NCI-H526 (cell line): ENCODE measurements around the gene ASIC2.
A peak's percentile ranks its signal among the peaks of the same experiment; 100 is the strongest.

Experiments used
- DNase-seq, 2 experiments: peaks; one replicate each; lab custom pipeline; 2025; lab: John Stamatoyannopoulos, UW

Gene ASIC2

DNA sequence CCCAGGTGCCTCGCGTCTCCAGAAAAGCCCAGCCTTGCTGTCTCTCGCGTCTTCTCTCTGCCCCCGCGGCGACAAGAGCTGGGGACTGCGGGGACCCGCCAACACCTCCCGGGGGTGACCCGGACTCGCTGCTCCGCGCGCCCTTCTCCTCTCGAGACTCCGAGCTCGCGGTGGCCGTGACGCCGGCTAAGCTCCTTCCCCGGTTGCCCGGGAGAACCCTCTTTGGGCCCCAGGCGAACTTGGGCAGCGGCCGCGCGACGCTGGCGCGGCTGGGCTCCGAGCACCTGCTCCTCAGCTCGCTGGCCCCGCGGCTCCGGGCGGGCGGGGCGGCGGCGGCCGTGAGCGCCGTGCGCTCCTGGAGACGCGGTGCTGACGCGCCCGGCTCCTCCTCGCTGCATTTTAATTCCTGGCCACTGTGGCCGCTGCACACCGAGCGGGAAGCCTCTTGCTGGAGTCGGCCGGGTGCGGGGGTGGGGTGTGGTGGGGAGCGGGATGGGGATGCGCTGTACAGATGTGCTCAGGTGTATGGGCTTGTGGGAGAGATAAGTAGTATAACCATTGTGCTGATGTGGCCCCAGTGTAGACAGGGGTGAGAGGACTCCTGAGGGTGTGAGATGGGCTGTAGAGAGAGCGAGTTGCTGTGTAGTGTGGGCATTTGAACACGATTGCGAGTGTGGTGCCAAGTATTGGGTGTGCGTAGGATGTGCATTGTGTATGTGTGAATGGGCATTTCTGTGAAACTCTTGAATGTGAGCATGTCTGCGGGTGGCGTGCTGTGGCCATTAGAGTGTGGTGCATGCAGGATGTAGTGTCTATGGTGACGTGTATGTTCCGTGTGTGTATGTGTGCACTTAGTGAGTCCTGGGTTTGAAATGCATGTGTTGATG lies at the start of gene ASIC2:
Gene ASIC2, minus strand, starts transcription at position 315 of the 887 bp plus-strand sequence.
- DNase-seq: peak in 1 of 2 experiments; percentile 32

DNA sequence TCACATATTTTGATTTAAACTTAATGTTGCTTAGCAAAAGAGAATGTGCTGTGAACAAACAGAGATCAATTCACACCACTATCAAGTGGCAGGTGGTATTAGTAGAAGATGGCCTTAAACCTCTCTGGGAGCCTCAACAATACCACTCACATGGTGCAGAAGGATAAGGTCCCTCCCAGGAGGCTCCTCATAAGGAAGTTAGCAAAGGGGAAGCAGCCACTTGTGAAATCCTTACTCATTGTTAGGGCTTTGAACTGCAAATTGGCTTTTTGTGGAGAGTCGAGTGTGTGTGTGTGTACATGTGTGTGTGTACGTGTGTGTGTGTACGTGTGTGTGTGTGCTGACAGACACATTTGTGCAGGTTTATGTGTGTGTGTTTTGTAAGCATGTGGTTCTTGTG lies 48.9 kb upstream of the ASIC2 start:
- DNase-seq: no peak

DNA sequence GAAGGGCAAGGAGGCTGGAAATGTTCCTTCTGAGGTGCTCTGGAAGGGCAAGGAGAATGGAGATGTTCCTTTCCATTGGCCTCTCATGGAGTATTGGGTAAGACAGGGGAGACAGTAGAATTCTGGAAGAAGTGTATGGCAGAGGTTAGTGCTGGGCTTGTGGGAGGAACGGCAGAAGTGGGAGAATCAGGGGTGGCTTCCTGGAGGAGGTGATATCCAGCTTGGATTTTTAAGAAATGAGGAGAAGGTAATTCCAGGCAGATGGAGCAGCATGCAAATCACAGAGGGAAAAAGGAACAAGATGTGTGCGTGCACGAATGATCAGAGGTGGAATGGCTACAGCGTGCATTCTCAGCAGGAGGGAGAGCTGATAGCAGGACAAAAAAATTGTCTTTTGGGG lies 45.1 kb upstream of the ASIC2 start:
- no peak for DNase-seq

DNA sequence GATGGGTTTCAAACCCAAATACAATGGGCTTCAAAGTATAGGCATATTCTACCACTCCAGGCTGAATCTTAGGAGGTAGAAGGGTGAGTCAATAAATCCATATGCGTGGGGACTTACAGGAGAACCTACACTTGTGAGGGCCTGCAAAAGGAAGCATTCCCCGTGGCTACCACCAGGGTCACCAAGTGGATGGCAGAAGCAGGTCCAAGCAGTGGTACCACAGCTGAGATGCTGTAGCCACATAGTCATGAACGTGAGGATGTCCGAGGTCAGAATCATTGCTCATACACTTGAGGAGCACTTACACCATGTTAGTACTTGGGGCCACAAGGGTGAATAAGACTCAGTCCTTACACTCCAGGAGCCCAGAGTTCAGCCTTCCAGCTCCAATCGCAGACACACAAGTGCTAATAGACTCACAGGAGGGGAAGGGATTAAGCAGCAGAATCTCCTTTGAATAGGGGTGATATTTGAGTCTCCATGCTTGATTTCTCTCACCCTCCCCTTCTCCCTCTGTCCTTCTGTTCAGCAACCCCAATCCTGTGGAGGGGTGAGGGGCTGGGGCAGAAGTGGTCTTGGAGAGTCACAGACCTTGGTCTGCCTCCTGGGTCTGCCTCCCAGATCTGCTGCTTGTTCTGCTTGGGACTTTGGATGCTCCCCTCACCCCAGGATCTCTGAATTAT lies 42.5 kb upstream of the ASIC2 start:
- no peak for DNase-seq

DNA sequence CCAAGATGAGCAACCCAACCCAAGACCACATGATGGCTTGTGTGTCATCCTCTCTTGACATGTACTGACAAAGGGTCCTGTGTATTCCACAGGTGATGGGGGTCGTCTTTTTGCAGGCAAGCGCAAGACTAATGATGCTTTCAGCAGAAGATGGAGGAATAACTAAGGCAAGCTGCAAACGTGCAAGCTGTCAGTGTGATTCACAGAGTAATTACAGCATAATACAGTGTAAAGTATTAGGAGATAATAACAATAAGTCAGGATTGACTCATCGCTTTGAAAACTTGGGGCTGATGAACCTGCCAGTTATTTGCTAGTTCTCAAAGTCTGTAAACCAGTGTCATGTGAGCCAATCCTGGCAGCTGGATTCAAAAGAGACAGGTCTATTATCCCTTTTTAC lies 41.6 kb upstream of the ASIC2 start:
- no peak for DNase-seq

DNA sequence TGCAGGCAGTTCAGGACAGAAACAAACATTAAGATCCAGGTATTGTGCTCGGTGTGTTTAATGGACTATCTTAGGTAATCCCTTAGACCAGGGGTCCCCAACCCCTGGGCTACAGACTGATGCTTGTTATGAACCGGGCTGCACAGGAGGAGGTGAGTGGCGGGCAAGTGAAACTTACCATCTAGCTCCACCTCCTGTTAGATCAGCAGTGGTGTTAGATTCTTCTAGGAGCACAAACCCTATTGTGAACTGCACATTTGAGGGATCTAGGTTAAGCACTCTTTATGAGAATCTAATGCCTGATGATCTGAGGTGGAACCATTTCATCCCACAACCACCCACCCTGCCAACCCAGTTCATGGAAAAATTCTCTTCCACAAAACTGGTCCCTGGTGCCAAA lies 37.8 kb upstream of the ASIC2 start:
- DNase-seq: no peak

DNA sequence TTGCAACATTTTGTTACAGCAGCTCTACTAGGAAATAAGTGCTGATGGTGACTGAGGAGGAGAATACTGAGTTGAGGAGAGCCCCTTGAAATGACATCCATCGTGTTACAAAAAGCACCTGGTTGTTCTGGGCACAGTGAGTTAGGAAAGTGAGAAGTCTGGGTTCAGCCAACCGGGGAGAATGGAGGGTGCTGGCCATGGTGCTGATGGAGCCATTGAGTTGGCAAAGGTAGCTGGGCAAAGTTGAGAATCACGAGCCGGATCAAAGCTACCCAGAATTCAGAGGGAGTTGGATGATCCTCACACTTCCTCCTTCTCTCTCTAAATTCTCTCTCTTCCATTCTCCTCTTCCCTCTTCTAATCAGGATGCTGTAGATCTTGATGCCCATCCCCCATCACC lies 35.0 kb upstream of the ASIC2 start:
- DNase-seq: no peak

DNA sequence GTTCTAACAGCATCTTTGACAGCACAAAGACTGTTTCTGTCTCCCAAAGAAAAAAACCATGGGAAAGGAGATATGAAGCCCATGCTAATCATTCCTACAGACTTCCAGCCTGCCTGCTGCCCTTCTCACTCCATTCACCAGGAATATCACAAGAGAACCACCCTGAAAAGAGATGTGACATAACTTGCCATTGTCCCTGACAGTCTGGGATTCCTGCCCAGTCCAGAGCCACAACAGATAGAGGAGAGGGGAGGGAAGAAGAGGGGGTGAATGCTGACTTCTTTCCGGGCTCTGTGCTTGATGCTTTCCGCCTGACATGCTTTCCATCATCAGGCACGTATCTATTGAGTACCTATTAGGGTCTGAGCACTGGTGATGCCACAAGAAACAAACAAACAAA lies 31.6 kb upstream of the ASIC2 start:
- DNase-seq: no peak

DNA sequence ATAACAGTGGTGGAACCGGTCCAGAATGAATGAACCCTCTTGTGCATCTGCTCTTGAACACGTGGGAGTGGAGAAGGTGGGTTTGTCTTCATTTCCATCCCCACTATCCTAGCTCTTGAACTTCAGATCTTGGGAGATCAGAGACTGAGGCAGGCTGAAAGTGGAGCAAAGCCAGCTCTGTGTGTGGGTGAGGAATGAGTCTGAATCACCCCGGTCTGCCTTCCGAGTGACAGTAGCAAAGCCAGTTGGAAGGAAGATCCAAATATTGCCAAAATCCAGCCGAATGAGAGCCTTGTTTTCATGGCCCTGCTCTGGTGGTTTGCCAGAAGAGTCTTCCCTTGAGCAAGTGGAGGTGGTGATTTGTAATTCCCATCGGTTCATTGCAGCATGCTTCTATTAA lies 29.0 kb upstream of the ASIC2 start:
- no peak for DNase-seq

DNA sequence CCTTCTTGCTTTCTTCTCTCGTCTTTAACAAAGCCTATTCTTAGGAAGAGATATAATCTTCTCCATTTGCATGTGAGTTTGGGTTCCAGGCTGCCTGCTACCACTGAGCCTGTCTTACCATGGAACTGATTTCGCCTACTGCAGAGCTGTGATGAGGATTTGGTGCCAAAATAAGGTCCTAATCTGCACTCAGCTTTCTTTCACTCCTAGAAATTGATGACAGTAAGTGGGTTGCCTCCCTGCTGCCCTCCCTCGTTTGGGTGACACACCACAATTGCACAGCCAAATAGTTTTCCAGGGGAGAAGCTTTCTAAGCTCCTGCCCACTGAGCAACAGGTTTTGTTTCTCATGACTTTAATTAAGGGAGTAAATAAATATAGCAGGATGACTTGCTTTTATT lies 25.1 kb upstream of the ASIC2 start:
- no peak for DNase-seq

DNA sequence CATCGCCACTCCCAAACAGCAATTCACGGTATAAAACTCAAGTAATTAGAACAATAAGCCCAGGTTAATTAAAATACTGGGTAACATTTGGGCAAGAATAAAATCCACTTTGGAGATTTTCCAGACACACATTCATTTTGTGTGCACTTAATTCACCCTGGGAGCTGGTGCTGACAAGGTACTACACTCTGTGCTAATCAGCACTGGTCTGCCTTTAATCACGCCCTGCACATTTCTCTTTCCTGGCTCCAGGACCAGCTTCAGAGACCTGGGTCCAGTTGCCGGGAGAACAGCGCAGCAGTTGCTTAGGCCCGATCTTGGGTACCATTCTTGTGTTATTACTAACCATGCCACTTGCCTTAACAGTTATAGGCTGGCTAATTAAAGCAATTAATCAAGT lies 23.7 kb upstream of the ASIC2 start:
- no peak for DNase-seq

DNA sequence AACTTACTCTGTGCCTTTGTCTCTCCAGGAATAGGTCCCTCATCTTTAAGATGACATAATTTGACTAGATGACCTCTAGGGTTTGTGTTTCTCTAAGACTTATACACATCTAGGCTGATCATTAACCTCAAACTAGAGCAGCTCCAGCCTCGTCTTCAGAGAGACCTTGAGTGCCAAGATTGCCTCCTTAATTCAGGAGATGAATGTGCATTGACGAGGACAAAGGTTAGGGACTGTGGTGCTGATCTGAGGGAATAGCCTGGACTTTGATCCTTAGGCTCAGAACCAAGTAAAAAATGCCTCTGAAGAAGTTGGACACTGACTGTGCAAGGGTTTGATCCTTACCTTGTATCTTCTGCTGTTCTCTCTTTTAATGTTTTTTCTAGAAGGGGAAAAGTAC lies 17.2 kb upstream of the ASIC2 start:
- no peak for DNase-seq

DNA sequence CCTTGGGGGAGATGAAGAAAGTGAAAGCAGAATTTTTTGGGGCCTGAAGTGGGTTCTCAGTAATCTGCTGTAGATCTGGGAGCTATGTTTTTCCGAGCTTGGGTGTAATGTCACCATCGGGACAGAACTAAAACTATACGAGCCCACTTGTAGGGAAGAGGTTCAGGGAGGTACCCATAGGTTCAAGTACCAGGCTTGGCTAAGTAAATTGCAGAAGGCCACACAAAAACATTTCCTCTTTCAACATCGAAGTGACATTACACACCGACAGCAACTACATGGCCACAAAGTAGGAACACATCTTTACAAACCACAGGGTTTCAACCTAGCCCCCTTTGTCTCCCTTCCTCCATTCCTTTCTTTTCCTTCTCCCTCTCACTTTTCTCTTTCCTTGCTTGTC lies 10.2 kb upstream of the ASIC2 start:
- no peak for DNase-seq

DNA sequence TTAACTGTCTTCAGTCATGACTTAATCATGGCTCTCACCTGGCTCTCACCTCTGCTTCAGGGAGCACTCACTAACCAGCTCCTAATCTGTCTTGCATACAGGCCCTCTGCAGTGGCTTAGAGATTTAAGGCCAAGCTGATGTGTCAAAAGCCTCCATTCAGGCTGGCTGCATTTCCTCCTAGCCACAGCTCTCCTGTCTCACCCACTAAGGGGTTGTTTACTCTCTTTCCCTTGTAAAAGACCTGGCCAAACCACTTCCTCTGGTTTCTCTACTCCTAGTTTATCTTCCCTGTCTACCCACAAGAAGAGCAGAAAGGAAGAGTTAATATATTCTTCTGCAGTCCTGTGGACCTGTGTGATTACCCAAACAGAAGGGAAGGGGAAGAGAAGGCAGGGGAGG lies 9.3 kb upstream of the ASIC2 start:
- no peak for DNase-seq

DNA sequence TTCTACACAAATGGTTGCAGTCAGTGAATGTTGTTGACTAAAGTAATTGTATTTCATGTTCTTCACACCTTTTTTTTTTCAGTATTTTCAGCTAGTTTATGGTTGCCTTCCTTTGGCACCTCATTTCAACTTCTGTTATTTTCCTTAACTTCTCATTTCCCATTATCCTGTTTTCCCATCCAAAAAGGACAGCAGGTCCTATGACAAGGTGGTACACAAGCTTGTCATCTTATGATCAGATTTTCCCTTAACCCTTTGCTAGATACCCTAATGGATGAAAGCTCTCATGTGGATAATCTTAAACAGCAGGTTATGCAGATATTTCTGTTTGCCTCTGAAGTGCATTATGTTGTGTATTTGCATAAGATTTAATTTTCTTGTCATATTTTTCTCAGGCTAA lies 7.1 kb upstream of the ASIC2 start:
- no peak for DNase-seq

DNA sequence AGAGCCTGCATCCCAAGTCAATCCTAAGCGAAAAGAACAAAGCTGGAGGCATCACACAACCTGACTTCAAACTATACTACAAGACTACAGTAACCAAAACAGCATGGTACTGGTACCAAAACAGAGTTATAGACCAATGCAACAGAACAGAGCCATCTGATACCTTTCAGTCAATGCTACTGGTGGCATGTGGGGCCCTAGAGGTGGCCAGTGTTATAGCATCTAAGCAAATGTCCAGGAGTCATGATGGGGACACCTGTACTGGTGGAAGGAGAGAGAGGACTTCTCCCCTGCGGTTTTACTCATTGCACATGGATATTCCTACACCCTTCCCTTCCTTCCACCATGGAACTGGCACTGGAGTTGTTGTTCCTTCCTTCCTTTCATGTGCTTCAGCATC lies 6.0 kb upstream of the ASIC2 start:
- no peak for DNase-seq

DNA sequence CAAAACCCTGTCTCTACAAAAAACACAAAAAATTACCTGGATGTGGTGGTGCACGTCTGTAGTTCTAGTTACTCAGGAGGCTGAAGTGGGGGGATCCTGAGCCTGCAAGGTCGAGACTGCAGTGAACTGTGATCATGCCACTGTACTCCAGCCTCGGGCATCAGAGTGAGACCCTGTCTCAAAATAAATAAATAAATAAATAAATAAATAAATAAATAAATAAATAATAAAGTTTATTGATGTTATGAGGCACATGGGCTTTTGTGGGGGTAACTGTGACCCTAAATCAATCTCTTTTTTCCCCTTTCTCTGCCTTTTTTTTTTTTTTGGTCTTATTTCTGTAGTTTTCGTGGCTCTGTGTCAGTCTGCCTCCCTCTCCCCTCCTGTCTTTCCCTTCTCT lies 4.5 kb upstream of the ASIC2 start:
- DNase-seq: no peak

DNA sequence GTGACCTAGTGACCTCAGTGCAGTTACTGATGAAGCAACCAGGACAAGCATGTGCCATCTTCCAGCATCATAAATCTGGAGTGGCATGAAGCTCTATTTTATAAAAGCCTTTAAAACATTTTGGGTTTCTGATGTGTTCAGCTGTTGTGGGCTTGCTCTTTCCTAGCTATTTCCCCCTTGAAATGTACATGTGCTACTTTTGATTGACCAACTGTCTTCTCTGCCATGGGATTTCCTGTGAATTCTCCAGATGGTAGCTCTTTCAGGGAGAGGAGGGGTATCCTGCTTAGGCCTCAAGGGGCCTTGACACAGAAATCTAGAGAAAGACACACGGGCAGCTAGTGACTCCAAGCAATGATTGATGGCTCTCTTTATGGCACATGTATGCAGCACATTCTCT lies 1.9 kb upstream of the ASIC2 start:
- DNase-seq: no peak

DNA sequence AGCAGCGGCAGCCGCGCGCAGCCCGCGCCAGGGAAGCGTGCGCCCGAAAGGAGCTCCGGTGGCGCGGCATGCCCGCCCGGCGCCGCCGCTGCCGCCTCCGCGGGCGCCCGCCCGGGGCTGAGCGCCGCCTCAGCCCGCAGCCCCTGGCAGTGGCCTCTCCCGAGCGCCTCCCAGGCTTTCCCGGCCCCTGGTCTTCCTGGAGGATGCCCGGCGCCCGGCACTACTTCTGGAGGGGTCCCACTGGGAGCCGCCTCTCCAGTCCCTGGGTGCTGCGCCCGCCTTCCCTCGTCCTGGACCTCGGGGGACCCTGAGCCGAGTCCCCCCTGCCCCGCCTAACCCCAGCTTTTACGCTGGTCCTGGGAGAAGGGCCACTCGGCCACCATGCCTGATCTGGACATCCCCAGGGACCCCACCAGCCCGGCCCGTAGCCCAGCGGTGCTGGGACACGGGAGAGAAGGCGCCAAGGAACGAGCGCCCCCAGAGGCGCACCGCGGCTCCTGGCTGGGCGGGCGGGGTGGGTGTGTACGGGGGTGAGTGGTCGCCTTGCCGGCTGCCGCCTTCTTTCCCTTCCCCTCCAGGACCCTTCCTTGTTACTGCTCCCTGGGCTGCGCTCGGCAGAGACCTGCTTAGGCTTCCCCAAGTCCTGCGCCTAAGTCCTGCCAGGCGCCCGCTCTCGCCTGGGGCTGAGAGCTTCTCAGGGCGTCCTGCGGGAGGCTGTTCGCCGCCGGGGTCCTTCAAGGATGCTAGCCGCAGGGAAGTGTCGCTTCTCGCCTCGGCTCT lies 704 bp downstream of the ASIC2 start:
- peak in 1 of 2 experiments; percentile 23 for DNase-seq

DNA sequence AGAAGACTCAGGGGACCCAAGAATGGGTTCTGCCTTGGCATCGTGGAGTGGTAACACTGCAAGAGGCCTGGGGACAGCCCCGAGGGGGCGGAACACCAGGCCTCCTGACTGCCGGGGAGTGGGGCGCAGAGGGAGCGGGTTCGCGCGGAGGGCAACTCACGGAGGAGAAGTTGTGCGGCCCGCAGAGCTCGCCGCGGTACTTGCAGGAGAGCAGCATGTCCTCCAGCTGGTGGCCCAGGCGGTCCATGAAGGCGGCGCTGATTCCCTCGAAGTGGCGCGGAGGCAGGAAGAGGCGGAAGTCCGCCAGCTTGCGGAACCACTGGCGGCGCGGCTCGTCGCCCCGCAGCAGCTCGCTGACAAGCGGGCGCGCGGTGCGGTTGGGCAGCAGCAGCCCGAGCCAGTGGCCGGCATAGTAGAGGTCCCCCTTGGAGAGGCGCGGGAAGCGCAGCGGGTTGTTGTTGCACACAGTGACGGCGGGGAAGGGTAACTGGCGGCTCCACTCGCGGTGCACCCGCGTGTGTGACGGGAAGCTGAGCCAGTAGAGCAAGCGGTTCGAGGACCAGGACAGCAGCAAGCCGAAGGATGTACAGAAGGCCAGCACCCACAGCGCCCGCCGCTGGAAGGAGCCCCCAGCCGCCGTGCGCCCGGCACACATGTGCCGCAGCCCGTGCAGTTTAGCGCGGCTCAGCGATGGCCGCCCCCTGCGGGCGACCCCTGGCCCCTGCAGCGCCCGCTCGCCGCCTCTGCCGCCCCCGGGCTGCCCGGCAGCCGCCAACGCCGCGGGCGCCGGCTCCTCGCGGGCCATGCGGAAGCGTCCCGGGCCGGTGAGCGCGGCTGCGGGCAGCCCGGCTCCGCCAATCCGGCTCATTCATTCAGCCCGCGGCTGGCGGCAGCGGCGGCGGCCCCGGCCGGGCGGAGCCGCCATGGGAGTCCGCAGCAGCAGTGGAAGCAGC lies 1.6 kb downstream of the ASIC2 start:
- peak in 1 of 2 experiments; percentile 13 for DNase-seq

DNA sequence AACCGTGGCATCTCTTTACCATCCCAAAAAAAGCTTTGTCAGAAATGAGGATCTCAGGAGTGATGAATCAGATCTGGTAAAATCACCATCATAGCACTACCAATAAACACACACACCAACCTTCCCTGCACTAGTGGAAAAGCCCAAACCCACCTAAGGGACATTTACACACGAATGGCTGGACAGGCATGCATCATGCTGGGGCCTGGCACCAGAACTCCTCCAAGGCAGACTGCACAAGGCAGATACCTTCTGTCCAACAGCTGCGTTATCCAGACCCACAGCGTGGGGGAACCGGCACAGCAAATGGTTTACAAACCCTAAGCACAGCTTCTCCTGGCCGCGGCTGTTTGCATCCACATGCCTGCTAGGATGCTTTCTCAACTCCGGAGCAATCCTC lies 2.8 kb downstream of the ASIC2 start:
- DNase-seq: no peak

DNA sequence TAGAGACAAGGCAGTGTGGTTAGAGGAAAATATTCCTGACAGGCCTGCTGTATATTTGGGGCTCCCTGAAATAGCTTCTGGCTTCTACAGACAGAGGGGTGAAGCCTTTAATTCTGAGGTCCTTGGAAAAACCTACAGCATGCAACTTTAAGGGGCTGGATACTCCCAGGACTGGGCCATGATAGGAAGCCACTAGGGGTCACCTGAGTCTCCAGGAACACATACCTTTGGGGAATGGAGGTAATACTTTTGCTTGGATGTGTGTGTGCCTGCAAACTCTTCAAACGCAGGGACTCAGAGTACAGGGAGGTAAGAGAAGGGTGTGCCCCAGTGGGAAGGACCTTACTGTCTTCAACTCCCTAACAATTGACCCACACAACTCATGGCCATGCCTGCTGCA lies 4.1 kb downstream of the ASIC2 start:
- DNase-seq: no peak
